NT2/D1 (cell line): ENCODE measurements around the gene MAP3K8.

ENCODE experiments used
- SUZ12 ChIP-seq: IDR thresholded peaks from 2 replicates; pipeline ENCODE4 v1.6.1; 2011; ENCODE audit not compliant: insufficient read length, insufficient read depth; ENCODE audit errors: extremely low read depth
- YY1 ChIP-seq: IDR thresholded peaks from 2 replicates; pipeline ENCODE4 v1.6.1; 2011; ENCODE audit not compliant: insufficient read length, insufficient read depth
- ZNF274 ChIP-seq: IDR thresholded peaks from 2 replicates; pipeline ENCODE4 v1.6.1; 2011; ENCODE audit warnings: mild to moderate bottlenecking, low read depth, low read length

DNA sequence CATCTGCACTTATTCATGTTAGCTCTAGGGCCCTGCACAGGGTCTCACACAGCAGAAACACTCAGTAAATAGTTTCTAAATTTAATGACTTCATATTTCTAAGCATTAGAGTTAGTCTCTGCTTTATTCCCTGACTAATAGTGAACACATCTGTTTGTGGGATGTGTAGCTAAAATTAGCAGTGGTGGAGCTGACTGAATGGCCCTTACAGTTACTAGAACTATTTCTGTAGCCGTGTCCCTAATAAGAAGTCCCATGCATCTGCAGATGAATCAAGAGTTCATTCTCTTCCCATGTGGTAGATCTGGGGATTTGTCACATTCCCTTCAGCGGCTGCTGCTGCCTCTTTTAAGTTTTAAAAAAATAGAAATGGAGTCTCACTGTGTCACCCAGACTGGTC, 11.7 kb downstream of the MAP3K8 start:
- no peak for TF ChIP-seq ZNF274
- no peak for TF ChIP-seq YY1
- no peak for TF ChIP-seq SUZ12
